ENCODE measurements around the gene TIMP4. TPM values are rescaled to one million over a fixed set of nuclear protein-coding genes. Genes with fewer than 3 reads are reported as not detected.

The TIMP4 gene
- total RNA-seq, 1 experiment from 2014 or later, result 8.4 TPM

- Histone ChIP-seq H2BK120ac (ENCODE audit: low read depth, low read length, poor library complexity, severe bottlenecking) (no peak overlapping the region), H3K14ac (ENCODE audit: insufficient read depth, low read length) (no peak overlapping the region), H4K8ac (replicated peaks; ENCODE audit: insufficient read length, low read depth, low read length) (no peak overlapping the region), H3K4me1 (ENCODE audit: insufficient read depth, low read length) (no peaks in the 10 kb centered on the region), H3K9me3 (ENCODE audit: control insufficient read depth, low read depth, low read length) (no peaks in the 10 kb centered on the region), H2BK20ac (ENCODE audit: low read depth, low read length, poor library complexity, severe bottlenecking) (no peak overlapping the region), H3K9ac (ENCODE audit: extremely low read depth, insufficient read length, low read length) (no peak overlapping the region), H3K79me2 (ENCODE audit: insufficient read depth, low read length) (no peaks in the 10 kb centered on the region), H4K91ac (ENCODE audit: insufficient read length, low read depth, low read length) (no peak overlapping the region), H2AK5ac (ENCODE audit: insufficient read length, low read length) (no peak overlapping the region), H2BK5ac (ENCODE audit: insufficient read length, low read length) (no peak overlapping the region), H4K20me1 (ENCODE audit: control insufficient read depth, insufficient read depth, insufficient read length) (no peaks in the 10 kb centered on the region), H3K27ac (ENCODE audit: insufficient read length, low read depth, low read length) (no peak overlapping the region), H3K4ac (ENCODE audit: low read depth, low read length) (no peak overlapping the region), H3K4me2 (ENCODE audit: insufficient read depth, insufficient read length, low read length) (no peak overlapping the region), H2BK15ac (ENCODE audit: low read depth, low read length) (no peak overlapping the region), H3T11ph (ENCODE audit: low read length) (no peak overlapping the region), H3K27me3 (ENCODE audit: insufficient read depth, low read length) (no peaks in the 10 kb centered on the region), H3K56ac (ENCODE audit: insufficient read length, low read depth, low read length) (no peak overlapping the region), H3K23me2 (ENCODE audit: insufficient read length, low read depth, low read length, poor library complexity, severe bottlenecking) (no peaks in the 10 kb centered on the region), H2AFZ (ENCODE audit: low read length) (no peak overlapping the region), H3K79me1 (ENCODE audit: insufficient read depth, low read depth, low read length, poor library complexity, severe bottlenecking) (no peaks in the 10 kb centered on the region), H3K23ac (ENCODE audit: insufficient read length, low read depth, low read length) (no peak overlapping the region), H2BK12ac (ENCODE audit: insufficient read length, low read depth, low read length) (no peak overlapping the region), H3K18ac (ENCODE audit: insufficient read length, low read depth, low read length) (no peak overlapping the region), H4K5ac (ENCODE audit: insufficient read length, low read depth, low read length) (no peak overlapping the region)
- Mint-ChIP-seq H3K4me3 (no peak overlapping the region), H3K27ac (no peak overlapping the region), H3K27me3 (ENCODE audit: low read depth) (no peaks in the 10 kb centered on the region), H3K36me3 (ENCODE audit: insufficient read depth in 1 of 3, low read depth in 3 of 3) (peaks cover 0 to 4% (median 2%) of the 10 kb centered on the region in 3 experiments; a peak in 3 of 7 replicates), H3K4me1 (no peaks in the 10 kb centered on the region; a peak in 2 of 4 replicates), H3K9me3 (no peaks in the 10 kb centered on the region)
- no CpG with 5 or more reads among the region's 1 CpG for WGBS (ENCODE audit: extremely low coverage, insufficient read length, low lambda C conversion rate)
- TF ChIP-seq CTCF (conservative IDR thresholded peaks at IDR 0.05), result no peak
- no peak for DNase-seq
These were observed 17.4 kb downstream of the TIMP4 start for GRCh38 chr3:12141350-12141749.
